Measurements from ENCODE around the gene DNAAF1. TPM values are rescaled to one million over a fixed set of nuclear protein-coding genes. Genes with fewer than 3 reads are reported as not detected.

DNAAF1 gene
- polyA plus RNA-seq, 1 of the 3 experiments (the other 2 are of a cell fraction): 0.35 TPM

- TF ChIP-seq USF2 (IDR thresholded peaks at IDR 0.05; ENCODE audit: borderline replicate concordance, low read depth, low read length) (no peak), MEF2A (IDR thresholded peaks at IDR 0.05; ENCODE audit: borderline replicate concordance, low read depth) (no peak), IRF3 (IDR thresholded peaks at IDR 0.05; ENCODE audit: low read depth, low read length) (no peak), SIN3A (IDR thresholded peaks at IDR 0.05; ENCODE audit: borderline replicate concordance, low read depth, low read length) (no peak), GATA2 (CRISPR knock-in tag; IDR thresholded peaks at IDR 0.05) (no peak), CHD2 (IDR thresholded peaks at IDR 0.05; ENCODE audit: low read length, partially characterized antibody) (no peak), YY1 (IDR thresholded peaks at IDR 0.05; ENCODE audit: low read depth) (no peak), SMC3 (IDR thresholded peaks at IDR 0.05; ENCODE audit: low read depth, low read length) (no peak), NRF1 (IDR thresholded peaks at IDR 0.05; ENCODE audit: low read depth, low read length) (no peak), RFX5 (IDR thresholded peaks at IDR 0.05; ENCODE audit: low read length) (no peak)
- Histone ChIP-seq H3F3A (replicated peaks; ENCODE audit: insufficient read depth) (no peaks in the 10 kb centered on the region), H3K27ac (ENCODE audit: low read depth in 2 of 2, low read length in 1 of 2) (no peak overlapping the region), H3K9ac (no peak overlapping the region), H3K36me3 (replicated peaks in 1 of 2; ENCODE audit: control insufficient read depth in 1 of 2, insufficient read depth in 2 of 2, low read length in 1 of 2) (no peaks in the 10 kb centered on the region), H3K27me3 (ENCODE audit: insufficient read depth) (no peaks in the 10 kb centered on the region), H3K9me3 (no peaks in the 10 kb centered on the region), H3K4me1 (ENCODE audit: control insufficient read depth in 1 of 2, insufficient read depth in 2 of 2, low read depth in 1 of 2, low read length in 1 of 2) (peaks cover 0 to 14% of the 10 kb centered on the region in 2 experiments; a peak in 1 of 4 replicates), H2AFZ (ENCODE audit: low read depth) (no peak overlapping the region), H3K79me2 (ENCODE audit: insufficient read depth) (no peaks in the 10 kb centered on the region), H4K20me1 (ENCODE audit: insufficient read depth) (no peaks in the 10 kb centered on the region), H3K4me2 (no peak overlapping the region), H3K9me2 (no peaks in the 10 kb centered on the region), H3K4me3 (ENCODE audit: low read depth in 2 of 2, low read length in 1 of 2) (no peak overlapping the region)
- no peak for DNase-seq
- CTCF ChIA-PET: no interaction called here
- POLR2A ChIA-PET: no interaction called here
- 61% methylated on average over 4 of the region's 4 CpGs for WGBS (ENCODE audit: low lambda C conversion rate)
These were observed 67.0 kb downstream of the DNAAF1 start for GRCh38 chr16:84212154-84212553.

- Histone ChIP-seq H3K36me3 (replicated peaks in 1 of 2; ENCODE audit: control insufficient read depth in 1 of 2, insufficient read depth in 2 of 2, low read length in 1 of 2) (no peaks in the 10 kb centered on the region), H3K9me2 (no peaks in the 10 kb centered on the region), H3K27ac (ENCODE audit: low read depth in 2 of 2, low read length in 1 of 2) (no peak overlapping the region), H2AFZ (ENCODE audit: low read depth) (no peak overlapping the region), H4K20me1 (ENCODE audit: insufficient read depth) (no peaks in the 10 kb centered on the region), H3K4me3 (ENCODE audit: low read depth in 2 of 2, low read length in 1 of 2) (no peak overlapping the region), H3F3A (replicated peaks; ENCODE audit: insufficient read depth) (no peaks in the 10 kb centered on the region), H3K4me1 (ENCODE audit: control insufficient read depth in 1 of 2, insufficient read depth in 2 of 2, low read depth in 1 of 2, low read length in 1 of 2) (peaks cover 0 to 14% of the 10 kb centered on the region in 2 experiments; a peak in 1 of 4 replicates), H3K9ac (no peak overlapping the region), H3K79me2 (ENCODE audit: insufficient read depth) (no peaks in the 10 kb centered on the region), H3K27me3 (ENCODE audit: insufficient read depth) (no peaks in the 10 kb centered on the region), H3K9me3 (no peaks in the 10 kb centered on the region), H3K4me2 (no peak overlapping the region)
- TF ChIP-seq ZBTB33 (IDR thresholded peaks at IDR 0.05; ENCODE audit: borderline replicate concordance, low read depth) (no peak), CTCF (IDR thresholded peaks at IDR 0.05) (no peak), FOSL2 (IDR thresholded peaks at IDR 0.05; ENCODE audit: borderline replicate concordance, low read depth) (no peak), MAX (IDR thresholded peaks at IDR 0.05; ENCODE audit: low read depth) (no peak), SMC3 (IDR thresholded peaks at IDR 0.05; ENCODE audit: low read depth, low read length) (no peak), MEF2A (IDR thresholded peaks at IDR 0.05; ENCODE audit: borderline replicate concordance, low read depth) (no peak), FOXM1 (IDR thresholded peaks at IDR 0.05; ENCODE audit: low read depth) (no peak), CHD2 (IDR thresholded peaks at IDR 0.05; ENCODE audit: low read length, partially characterized antibody) (no peak), EZH2phosphoT487 (IDR thresholded peaks at IDR 0.05; ENCODE audit: borderline replicate concordance, low read depth) (no peak), USF1 (IDR thresholded peaks at IDR 0.05; ENCODE audit: borderline replicate concordance, low read depth) (no peak), YY1 (IDR thresholded peaks at IDR 0.05; ENCODE audit: low read depth) (no peak)
- no peak for DNase-seq
- POLR2A ChIA-PET: no interaction called here
- CTCF ChIA-PET: no interaction called here
- 82% methylated on average over 4 of the region's 4 CpGs for WGBS (ENCODE audit: low lambda C conversion rate)
These were observed 67.5 kb downstream of the DNAAF1 start for GRCh38 chr16:84212631-84213030.
